Central memory CD8-positive, alpha-beta T cell (primary cell): ENCODE measurements around the gene ULK4.
"Not testable (repeated sequence)": the region's sequence is repeated elsewhere in the genome, so short reads cannot be mapped to it uniquely, and the experiment has no call there.

Source experiments
- ATAC-seq: fragments of 150-1000 bp; cut with Tn5 transposase; replicated peaks from 2 replicates; pipeline ENCODE4 v1.10.0; 2022; ENCODE audit warnings: mild to moderate bottlenecking, moderate FRiP score, moderate number of reproducible peaks; ENCODE audit not compliant: poor library complexity, severe bottlenecking; ENCODE audit errors: extremely low read depth
- DNase-seq, 2 donors: peaks; one replicate each; pipeline ENCODE4 v3.0.0; 2021; ENCODE audit warnings: low spot score in 2 of 2
- H3K27ac Mint-ChIP-seq: one replicate; pipeline ENCODE4 v1.8.0; 2022; ENCODE audit warnings: low read depth, mild to moderate bottlenecking, moderate library complexity, mixed read lengths
- H3K27me3 Mint-ChIP-seq: one replicate; pipeline ENCODE4 v1.8.0; 2022; ENCODE audit warnings: mixed read lengths
- H3K36me3 Mint-ChIP-seq: one replicate; pipeline ENCODE4 v1.8.0; 2022; ENCODE audit warnings: mild to moderate bottlenecking, moderate library complexity, mixed read lengths; ENCODE audit not compliant: insufficient read depth
- H3K4me1 Mint-ChIP-seq: one replicate; pipeline ENCODE4 v1.8.0; 2022; ENCODE audit warnings: mixed read lengths
- H3K4me3 Mint-ChIP-seq: one replicate; pipeline ENCODE4 v1.8.0; 2022; ENCODE audit warnings: mild to moderate bottlenecking, moderate library complexity, mixed read lengths
- H3K9me3 Mint-ChIP-seq: one replicate; pipeline ENCODE4 v1.8.0; 2022; ENCODE audit warnings: mixed read lengths

The ULK4 gene

DNA sequence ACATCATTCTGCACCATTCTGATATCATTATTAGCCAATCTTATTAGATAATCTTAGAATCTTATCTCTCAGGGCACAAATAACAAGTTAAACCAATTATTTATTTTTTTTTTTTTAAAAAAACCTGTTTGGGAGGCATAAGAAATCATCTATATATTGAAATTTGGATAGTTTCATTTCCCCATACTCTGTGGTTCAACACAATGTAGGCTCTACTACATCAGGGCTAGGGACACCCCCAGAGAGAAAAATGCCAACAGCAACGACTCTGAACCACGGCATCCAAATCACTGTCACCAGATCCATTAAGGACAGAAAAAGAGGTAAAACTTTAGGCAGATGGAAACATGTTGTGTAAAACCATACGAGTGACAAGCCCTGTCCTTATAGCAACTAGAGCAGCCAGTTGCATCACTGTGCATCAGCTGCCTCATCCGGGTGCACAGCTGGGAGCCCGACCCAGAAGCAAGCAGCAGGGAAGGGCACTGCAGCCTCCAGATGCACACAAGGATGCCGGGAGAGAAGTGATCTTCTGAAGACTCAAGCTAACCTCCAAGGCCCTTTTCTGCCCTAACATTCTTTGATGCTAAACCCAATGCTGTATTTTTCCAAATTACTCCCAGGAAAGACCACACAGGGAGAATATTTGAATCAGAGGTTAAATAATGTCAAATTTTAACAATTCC, 381.5 kb downstream of the ULK4 start:
- H3K36me3 Mint-ChIP-seq: no peaks in the 10 kb centered on the region
- no peak overlapping the region for H3K4me3 Mint-ChIP-seq
- DNase-seq (no peak), ATAC-seq (no peak)
- no peaks in the 10 kb centered on the region for H3K9me3 Mint-ChIP-seq
- H3K27ac Mint-ChIP-seq: no peak overlapping the region
- H3K27me3 Mint-ChIP-seq: no peaks in the 10 kb centered on the region
- no peaks in the 10 kb centered on the region for H3K4me1 Mint-ChIP-seq

DNA sequence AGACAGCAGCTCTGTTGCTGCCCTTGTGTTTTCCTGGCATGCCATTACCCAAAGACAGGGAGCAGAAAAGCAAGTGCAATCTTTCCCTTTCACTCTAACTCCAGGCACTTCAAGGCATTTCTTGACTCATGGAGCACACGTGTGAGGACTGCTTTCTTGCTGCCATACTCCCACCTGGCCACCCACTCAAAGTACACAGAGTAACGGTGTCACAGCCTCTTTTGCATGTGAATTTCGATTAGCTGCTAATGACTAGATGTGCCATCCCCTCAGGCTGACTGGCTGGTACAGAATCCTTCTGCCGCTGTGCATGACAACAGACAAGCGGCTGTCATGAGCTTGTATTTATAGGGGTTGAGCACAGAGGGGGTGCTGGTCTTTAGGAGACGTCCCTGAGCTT, 382.0 kb downstream of the ULK4 start:
- Mint-ChIP-seq H3K36me3 (no peaks in the 10 kb centered on the region), H3K4me1 (no peaks in the 10 kb centered on the region), H3K9me3 (no peaks in the 10 kb centered on the region), H3K4me3 (no peak overlapping the region), H3K27ac (no peak overlapping the region), H3K27me3 (no peaks in the 10 kb centered on the region)
- no peak for ATAC-seq
- DNase-seq: no peak

DNA sequence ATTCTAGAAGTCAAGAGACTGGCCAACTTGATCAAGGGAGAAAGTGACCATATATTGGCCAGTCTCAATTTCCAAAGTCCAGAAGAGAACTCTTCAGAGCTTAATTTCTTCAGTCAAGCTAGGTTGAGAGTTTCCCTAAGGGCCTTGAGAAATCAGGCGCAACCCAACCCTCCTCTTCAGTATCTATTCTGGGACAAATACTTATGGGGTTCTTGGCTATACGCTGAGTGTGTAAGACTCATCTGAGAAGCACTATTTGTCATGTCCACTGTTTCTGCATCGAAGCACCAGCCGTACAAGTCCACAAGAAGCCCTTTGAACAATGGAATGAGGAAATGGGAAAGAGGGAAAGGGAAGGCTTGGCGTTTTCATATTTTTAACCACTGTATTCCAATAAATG, 383.1 kb downstream of the ULK4 start:
- Mint-ChIP-seq H3K4me1 (no peaks in the 10 kb centered on the region), H3K4me3 (no peak overlapping the region), H3K27ac (no peak overlapping the region), H3K36me3 (no peaks in the 10 kb centered on the region), H3K9me3 (no peaks in the 10 kb centered on the region), H3K27me3 (no peaks in the 10 kb centered on the region)
- ATAC-seq (no peak), DNase-seq (no peak)

DNA sequence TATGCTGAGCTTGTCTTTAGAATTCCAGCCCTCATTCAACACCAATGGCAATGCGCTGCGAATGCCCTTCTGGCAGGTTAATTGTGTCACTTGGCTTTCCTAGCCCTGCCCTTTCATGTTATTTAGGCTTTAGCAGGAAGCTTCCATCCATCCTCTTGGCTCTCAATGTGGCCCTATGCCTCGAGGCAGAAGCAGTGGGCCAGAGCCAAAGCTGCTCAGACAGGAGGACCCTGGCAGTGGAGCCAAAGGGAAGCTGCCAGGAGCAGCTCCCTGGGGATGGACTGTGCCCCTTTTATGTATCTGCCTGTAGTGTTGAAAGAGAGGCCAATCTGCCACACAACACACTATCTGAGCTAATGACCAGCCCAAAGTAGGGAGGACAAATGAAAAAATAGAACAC, 386.2 kb downstream of the ULK4 start:
- no peaks in the 10 kb centered on the region for H3K36me3 Mint-ChIP-seq

DNA sequence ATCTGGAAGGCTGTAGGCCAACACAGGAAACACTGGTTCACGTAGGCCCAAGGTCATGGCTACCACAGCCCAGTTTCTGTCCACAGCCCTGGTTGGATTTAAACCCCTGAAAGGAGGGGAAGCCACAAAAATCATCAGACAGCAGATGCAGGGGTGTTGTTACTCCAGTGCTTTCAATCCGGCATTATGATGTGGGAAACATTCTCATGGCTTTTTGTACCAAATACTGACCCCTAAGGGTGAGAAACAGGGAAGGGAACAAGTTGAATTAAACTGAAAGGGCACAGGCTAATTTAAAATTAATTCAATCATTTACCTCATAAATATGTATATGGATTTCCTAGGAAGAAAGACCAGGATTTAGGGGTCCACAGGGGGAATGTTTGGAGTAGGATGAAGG, 387.0 kb downstream of the ULK4 start:
- Mint-ChIP-seq H3K27ac (no peak overlapping the region), H3K4me1 (no peaks in the 10 kb centered on the region), H3K4me3 (no peak overlapping the region), H3K9me3 (no peaks in the 10 kb centered on the region), H3K36me3 (no peaks in the 10 kb centered on the region), H3K27me3 (no peaks in the 10 kb centered on the region)
- DNase-seq: no peak
- ATAC-seq: no peak

More for the DNA sequence above, 386.2 kb downstream of the ULK4 start:
- Mint-ChIP-seq H3K27me3 (no peaks in the 10 kb centered on the region), H3K9me3 (no peaks in the 10 kb centered on the region), H3K4me3 (no peak overlapping the region), H3K27ac (no peak overlapping the region), H3K4me1 (no peaks in the 10 kb centered on the region)
- ATAC-seq (no peak), DNase-seq (no peak)

DNA sequence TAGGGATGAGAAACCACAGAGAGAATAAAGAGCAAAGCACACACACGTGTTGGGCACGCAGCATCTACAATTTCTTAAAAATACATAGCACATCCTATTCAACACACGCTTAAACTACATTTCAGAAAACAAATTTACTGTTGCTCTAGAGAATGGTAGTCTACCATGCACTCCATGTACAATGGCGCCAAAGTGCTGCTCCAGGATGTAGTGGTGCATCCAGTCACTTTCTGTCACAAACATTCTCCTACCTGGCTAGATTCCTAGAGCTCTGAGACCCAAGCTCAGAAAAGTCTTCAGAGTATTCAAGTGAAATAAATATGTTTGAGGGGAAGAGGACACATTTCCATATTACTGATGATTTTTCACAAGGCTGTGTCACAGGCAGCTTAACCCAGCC, 388.3 kb downstream of the ULK4 start:
- ATAC-seq (no peak), DNase-seq (no peak)
- H3K36me3 Mint-ChIP-seq: no peaks in the 10 kb centered on the region
- H3K4me3 Mint-ChIP-seq: no peak overlapping the region
- no peak overlapping the region for H3K27ac Mint-ChIP-seq
- no peaks in the 10 kb centered on the region for H3K27me3 Mint-ChIP-seq
- no peaks in the 10 kb centered on the region for H3K9me3 Mint-ChIP-seq
- no peaks in the 10 kb centered on the region for H3K4me1 Mint-ChIP-seq

DNA sequence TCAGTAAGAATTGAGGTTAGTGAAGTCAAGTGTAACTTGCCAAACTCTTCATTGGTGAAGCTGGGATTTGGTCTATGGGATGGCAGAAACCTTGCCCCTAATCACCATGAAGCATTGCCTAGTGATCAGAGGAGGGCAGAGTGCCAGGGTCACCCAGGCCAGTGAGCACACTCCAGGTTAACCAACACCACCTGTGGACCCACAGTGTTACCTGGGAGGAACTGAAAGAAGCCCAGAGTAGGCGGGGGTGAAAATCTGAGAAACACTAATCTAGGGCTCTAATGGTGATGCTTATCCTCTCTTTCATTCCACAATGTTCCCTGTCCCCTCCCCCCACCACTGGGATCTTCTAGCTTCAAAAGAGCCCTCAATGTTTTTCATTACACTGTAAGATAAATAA, 389.8 kb downstream of the ULK4 start:
- no peaks in the 10 kb centered on the region for H3K4me1 Mint-ChIP-seq
- no peak for ATAC-seq
- H3K27me3 Mint-ChIP-seq: no peaks in the 10 kb centered on the region
- no peak overlapping the region for H3K27ac Mint-ChIP-seq
- DNase-seq: no peak
- no peaks in the 10 kb centered on the region for H3K9me3 Mint-ChIP-seq
- no peaks in the 10 kb centered on the region for H3K36me3 Mint-ChIP-seq
- no peak overlapping the region for H3K4me3 Mint-ChIP-seq

DNA sequence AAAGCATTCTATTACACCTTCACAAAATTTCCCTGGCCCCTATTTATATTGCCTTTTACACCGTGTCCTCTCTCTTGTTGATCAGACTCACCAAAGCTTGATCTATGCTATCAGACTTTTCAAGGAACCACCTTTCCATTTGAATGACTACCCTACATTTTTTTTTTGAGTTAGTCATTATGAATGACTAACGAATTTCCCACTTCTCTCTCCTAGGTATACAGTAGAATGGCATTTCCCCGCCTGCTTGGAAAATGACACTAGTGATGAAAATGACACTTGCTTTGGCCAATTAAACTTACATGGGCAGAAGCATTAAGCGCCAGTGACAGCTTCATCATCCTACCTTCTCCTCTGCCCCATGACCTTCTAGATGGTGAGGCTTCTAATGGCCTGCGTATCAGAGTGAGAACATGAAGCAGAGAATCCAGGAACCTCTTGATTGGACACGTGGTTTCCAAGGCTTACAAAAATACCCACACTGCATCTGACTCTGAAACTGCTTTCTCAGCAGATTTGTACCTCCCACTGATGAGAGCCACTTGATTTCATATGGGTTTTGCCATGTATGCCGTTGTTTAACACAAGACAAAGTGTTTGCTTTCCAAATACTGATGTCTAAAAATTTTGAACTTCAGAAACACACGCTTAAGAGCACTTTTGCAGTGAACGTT, 392.1 kb downstream of the ULK4 start:
- ATAC-seq: no peak
- Mint-ChIP-seq H3K4me3 (no peak overlapping the region), H3K27me3 (no peaks in the 10 kb centered on the region), H3K27ac (no peak overlapping the region), H3K9me3 (no peaks in the 10 kb centered on the region), H3K4me1 (no peaks in the 10 kb centered on the region), H3K36me3 (no peaks in the 10 kb centered on the region)
- no peak for DNase-seq

DNA sequence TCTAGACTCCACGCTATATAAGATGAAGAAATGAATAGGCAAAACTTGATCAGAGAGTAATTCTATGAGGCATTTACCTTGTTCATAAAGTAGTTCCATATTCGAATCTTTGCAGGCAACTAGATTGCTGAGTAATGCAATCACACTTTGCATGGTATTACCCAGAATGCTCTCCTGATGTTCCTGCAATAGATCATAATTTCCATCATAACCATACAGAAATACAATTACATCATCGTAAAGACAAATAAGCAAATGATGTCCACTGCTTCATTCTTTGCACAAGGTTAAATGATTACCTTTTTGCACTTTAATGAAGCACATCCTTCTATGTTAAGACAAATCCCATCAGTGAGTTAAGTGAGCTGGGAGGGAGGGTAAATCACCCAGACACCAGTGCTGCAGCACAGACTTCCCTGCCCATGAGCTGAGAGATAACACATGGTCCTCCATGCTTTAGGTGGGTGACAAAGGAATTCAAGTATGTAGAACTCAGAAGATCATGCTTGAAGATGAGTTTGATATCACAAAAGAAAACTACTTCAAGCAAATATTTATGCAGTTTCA, 395.9 kb downstream of the ULK4 start:
- Mint-ChIP-seq H3K4me1 (no peaks in the 10 kb centered on the region), H3K9me3 (no peaks in the 10 kb centered on the region), H3K27me3 (no peaks in the 10 kb centered on the region), H3K36me3 (peaks cover 2% of the 10 kb centered on the region), H3K4me3 (no peak overlapping the region), H3K27ac (no peak overlapping the region)
- ATAC-seq: no peak
- no peak for DNase-seq

DNA sequence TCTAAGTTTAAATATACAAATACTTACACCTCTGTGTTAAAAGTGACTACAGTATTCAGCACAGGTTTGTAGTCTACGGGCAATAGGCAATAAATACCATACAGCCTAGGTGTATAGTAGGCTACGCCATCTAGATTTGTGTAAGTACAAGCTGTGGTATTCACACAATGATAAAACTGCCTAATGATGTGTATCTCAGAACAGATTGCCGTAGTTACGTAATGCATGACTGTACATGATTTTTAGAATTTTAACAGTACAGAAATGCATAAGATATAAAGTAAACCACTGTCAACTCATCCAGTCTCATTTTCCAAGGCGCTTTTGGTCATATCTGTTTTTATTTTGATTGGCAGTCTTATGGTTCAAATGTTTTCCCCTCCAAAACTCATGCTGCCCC, 396.9 kb downstream of the ULK4 start:
- Mint-ChIP-seq H3K4me1 (no peaks in the 10 kb centered on the region), H3K4me3 (no peak overlapping the region), H3K36me3 (peaks cover 2% of the 10 kb centered on the region), H3K9me3 (no peaks in the 10 kb centered on the region), H3K27ac (no peak overlapping the region), H3K27me3 (no peaks in the 10 kb centered on the region)
- no peak for ATAC-seq
- DNase-seq: no peak

DNA sequence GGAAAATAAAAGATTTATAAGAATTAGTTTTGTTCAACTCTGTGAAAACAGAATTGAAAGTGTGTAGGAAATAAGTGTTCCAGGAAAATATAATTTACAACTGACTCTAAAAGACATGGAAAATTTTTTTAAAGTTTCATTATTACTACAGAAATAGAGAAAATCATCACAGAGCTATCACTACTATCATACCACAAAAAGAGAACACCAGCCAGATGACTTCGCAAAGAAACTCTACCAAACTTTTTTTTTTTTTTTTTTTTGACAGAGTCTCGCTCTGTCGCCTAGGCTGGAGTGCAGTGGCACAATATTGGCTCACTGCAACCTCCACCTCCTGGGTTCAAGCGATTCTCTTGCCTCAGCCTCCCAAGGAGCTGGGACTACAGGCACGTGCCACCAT, 405.7 kb downstream of the ULK4 start:
- not testable (repeated sequence) for H3K4me3 Mint-ChIP-seq, H3K9me3 Mint-ChIP-seq, H3K36me3 Mint-ChIP-seq, H3K27me3 Mint-ChIP-seq, ATAC-seq, H3K27ac Mint-ChIP-seq, DNase-seq, H3K4me1 Mint-ChIP-seq

DNA sequence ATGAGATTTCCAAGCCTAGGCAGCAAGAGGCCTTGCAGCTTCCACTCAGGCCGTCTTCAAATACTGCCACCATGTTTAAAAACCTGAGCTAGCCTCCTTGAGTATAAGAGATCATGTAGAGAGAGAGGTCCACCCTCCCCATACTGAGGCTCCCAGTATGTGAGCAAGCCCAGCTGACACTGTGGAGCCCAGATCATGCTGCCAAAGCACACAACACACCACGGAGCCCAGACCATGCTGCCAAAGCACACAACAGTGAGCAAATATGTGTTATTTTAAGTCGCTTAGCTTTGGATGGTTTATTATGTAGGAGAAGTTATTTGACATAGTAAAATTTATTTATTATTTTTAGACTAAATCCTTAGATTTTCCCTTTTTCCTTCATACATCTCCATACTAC, 428.9 kb downstream of the ULK4 start:
- Mint-ChIP-seq H3K36me3 (no peaks in the 10 kb centered on the region), H3K27ac (no peak overlapping the region), H3K4me1 (no peaks in the 10 kb centered on the region), H3K4me3 (no peak overlapping the region), H3K9me3 (no peaks in the 10 kb centered on the region), H3K27me3 (no peaks in the 10 kb centered on the region)
- ATAC-seq: no peak
- DNase-seq: no peak

DNA sequence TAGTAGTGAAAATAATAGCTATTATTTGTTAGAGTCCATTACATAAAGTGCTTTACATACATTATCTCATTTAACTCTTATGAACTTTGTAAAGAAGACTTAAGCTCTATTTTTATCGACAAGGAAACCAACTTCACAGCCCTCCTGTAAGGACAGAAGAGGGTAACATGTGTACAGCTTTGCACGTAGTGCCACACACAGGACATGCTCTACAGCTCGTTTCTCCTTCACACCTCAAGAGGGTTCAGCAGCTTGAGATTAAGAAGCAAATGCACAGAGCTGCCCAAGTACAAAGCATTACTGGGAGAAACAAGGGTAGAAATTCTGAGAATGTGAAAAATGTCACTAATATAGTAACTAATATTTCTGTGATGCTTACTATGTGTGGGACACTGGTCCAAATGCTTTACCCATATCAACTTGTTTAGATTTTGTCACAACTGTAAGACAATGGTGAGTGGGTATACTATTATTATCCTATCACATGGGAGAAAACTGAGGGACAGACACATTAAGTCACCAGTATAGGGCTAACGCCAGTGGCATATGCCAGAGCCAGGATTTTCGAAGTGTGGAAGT, 434.8 kb downstream of the ULK4 start:
- Mint-ChIP-seq H3K27me3 (no peaks in the 10 kb centered on the region), H3K36me3 (no peaks in the 10 kb centered on the region), H3K4me1 (no peaks in the 10 kb centered on the region), H3K4me3 (no peak overlapping the region), H3K27ac (no peak overlapping the region), H3K9me3 (no peaks in the 10 kb centered on the region)
- DNase-seq (no peak), ATAC-seq (no peak)
